K562 (cell line): ENCODE results near the gene C9orf50. TPM values are rescaled to one million over a fixed set of nuclear protein-coding genes. Genes with fewer than 3 reads are reported as not detected.

Experiments
- FOXP1 ChIP-seq: sonication (generic); formaldehyde crosslinking; IDR thresholded peaks from 2 replicates; pipeline ENCODE4 v1.8.0; 2022; ENCODE audit warnings: mild to moderate bottlenecking, missing genetic modification reagents
- HDAC3 ChIP-seq: fragments of 450-650 bp; IDR thresholded peaks from 2 replicates; pipeline ENCODE4 v1.6.1; 2018; ENCODE audit warnings: borderline replicate concordance, mild to moderate bottlenecking, moderate library complexity; ENCODE audit not compliant: partially characterized antibody
- KDM5B ChIP-seq: fragments of 200-600 bp; sonication (generic); IDR thresholded peaks from 2 replicates; pipeline ENCODE4 v1.6.1; 2012; ENCODE audit warnings: low read depth, mild to moderate bottlenecking, moderate library complexity, low read length, control low read depth, inconsistent platforms; ENCODE audit not compliant: insufficient replicate concordance
- MTA1 ChIP-seq: fragments of 450-650 bp; IDR thresholded peaks from 2 replicates; pipeline ENCODE4 v1.6.1; 2017; ENCODE audit warnings: borderline replicate concordance
- MTA2 ChIP-seq: fragments of 450-650 bp; IDR thresholded peaks from 2 replicates; pipeline ENCODE4 v1.6.1; 2016; ENCODE audit warnings: low read depth
- MYBL2 ChIP-seq, 2 experiments: fragments of 450-650 bp in 1 of 2; sonication (generic) in 1 of 2; formaldehyde crosslinking in 1 of 2; IDR thresholded peaks; 2 replicates each; pipeline versions ENCODE4 v1.6.1 to v1.8.1; 2017 to 2022; ENCODE audit warnings: borderline replicate concordance in 1 of 2, inconsistent platforms in 1 of 2, low read depth in 1 of 2, mild to moderate bottlenecking in 1 of 2, missing genetic modification reagents in 1 of 2, moderate library complexity in 1 of 2
- NEUROD1 ChIP-seq: fragments of 150-350 bp; IDR thresholded peaks from 2 replicates; pipeline ENCODE4 v1.6.1; 2014; ENCODE audit warnings: borderline replicate concordance, low read length, low read depth; ENCODE audit not compliant: partially characterized antibody
- NRF1 ChIP-seq, 2 experiments: fragments of 450-650 bp; IDR thresholded peaks in 1 of 2; conservative IDR thresholded peaks in 1 of 2; 2 replicates each; pipeline ENCODE4 v1.6.1; 2014; ENCODE audit warnings: mild to moderate bottlenecking in 2 of 2
- POLR2A ChIP-seq: fragments of 450-650 bp; conservative IDR thresholded peaks from 2 replicates; pipeline ENCODE4 v1.6.1; 2016
- STAG1 ChIP-seq: sonication (generic); formaldehyde crosslinking; IDR thresholded peaks from 2 replicates; pipeline ENCODE4 v1.5.0; 2020; ENCODE audit warnings: missing genetic modification reagents, borderline replicate concordance
- ZNF143 ChIP-seq: sonication (generic); formaldehyde crosslinking; IDR thresholded peaks from 2 replicates; pipeline ENCODE4 v1.9.0; 2022; ENCODE audit warnings: mild to moderate bottlenecking, missing genetic modification reagents
- polyA plus RNA-seq, 8 experiments: library from polyadenylated mRNA; depleted of rRNA in 4 of 8; stranded (reverse) in 5 of 8; unstranded in 3 of 8; fragments of >200 nt; fragmentation: Nextera tagmentation in 2 of 8; fragmentation: Illumina TruSeq in 1 of 8; extraction: Ambion mirVana in 2 of 8; extraction: Trizol in 1 of 8; gene quantifications; 2 replicates each; pipeline versions ENCODE4 v1.2.1 to v1.2.3, GENCODE V29; 2011 to 2014; ENCODE audit warnings: inconsistent platforms in 1 of 8, missing spikeins in 1 of 8
- total RNA-seq, 7 experiments: library from RNA; depleted of rRNA in 6 of 7; stranded (reverse); fragments of >200 nt in 6 of 7; fragmentation: Illumina TruSeq in 2 of 7; extraction: Trizol in 2 of 7; gene quantifications; 2 replicates each; pipeline versions ENCODE4 v1.2.1 to v1.2.3, GENCODE V29; 2011 to 2021; ENCODE audit warnings: low replicate concordance in 1 of 7
- TF ChIP-seq, protein P1 (sequence below): fragments of 450-650 bp; IDR thresholded peaks from 2 replicates; pipeline ENCODE4 v1.6.1; 2016; ENCODE audit warnings: antibody characterized with exemption
- TF ChIP-seq, protein P2 (sequence below): fragments of 200-800 bp; sonication (Bioruptor generic); IDR thresholded peaks from 2 replicates; pipeline ENCODE4 v1.6.1; 2017; ENCODE audit warnings: missing genetic modification characterization, missing compliant biosample characterization
- TF ChIP-seq, protein P3 (sequence below): fragments of 450-650 bp; IDR thresholded peaks from 2 replicates; pipeline ENCODE4 v1.6.1; 2017; ENCODE audit warnings: mild to moderate bottlenecking, moderate library complexity
- TF ChIP-seq, protein P4 (sequence below): fragments of 450-650 bp; IDR thresholded peaks from 2 replicates; pipeline ENCODE4 v1.6.1; 2016; ENCODE audit warnings: borderline replicate concordance
- TF ChIP-seq, protein P5 (sequence below): sonication (generic); formaldehyde crosslinking; IDR thresholded peaks from 2 replicates; pipeline ENCODE4 v1.8.1; 2023; ENCODE audit warnings: mild to moderate bottlenecking, missing genetic modification reagents
- TF ChIP-seq, protein P6 (sequence below): fragments of 250-450 bp; sonication (Bioruptor Pico); IDR thresholded peaks from 2 replicates; pipeline ENCODE4 v1.8.0; 2021; ENCODE audit warnings: moderate library complexity, mild to moderate bottlenecking, inconsistent platforms

The C9orf50 gene
- total and polyA plus RNA-seq, 9 of the 15 experiments (the other 6 are each of a cell fraction or from before 2014, with no cell fraction given), result not detected

DNA sequence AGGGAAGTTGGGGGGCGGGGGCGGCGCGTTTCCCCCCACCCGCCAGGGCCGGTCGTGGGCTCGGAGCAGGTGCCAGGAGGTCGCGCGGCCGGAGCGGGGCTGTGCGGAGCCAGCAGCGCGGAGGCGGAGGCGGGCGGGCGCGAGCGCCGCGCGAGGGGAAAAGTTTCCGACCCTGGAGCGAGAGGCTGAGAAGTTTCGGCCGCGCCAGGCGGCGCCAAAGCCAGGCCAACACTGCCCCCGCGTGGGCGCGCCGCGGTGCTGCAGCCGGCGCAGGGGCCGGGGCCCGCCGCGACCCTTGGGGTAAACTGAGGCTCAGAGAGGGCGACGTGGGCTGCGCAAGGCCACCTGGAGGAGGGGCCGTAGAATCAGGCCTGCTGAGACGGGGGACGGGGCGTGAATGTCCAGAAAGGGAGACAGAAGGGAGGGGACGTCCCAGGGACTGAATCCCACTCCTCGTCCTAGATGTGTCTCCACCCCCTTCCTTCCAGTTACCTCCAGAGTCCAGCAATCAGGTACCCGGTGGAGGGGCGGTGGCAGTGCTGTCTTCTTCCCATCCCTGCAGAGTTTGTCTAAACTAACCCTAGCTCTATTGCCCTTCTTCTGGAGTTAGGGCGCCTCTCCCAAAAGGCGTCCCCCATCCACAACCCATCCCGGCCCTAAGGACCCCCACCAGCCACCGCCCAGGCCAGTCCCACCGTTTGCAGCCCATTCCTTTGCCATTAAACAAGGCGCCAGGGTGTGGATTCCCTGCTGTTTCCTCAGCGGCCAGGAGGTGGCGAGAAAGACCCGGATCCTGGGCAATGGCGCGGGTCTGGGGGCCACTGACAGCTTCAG, 10.2 kb downstream of the C9orf50 start (continued):
- TF ChIP-seq MYBL2 (IDR thresholded peaks at IDR 0.05; ENCODE audit: low read depth), result no peak
- no peak for TF ChIP-seq MYBL2 (CRISPR knock-in tag; IDR thresholded peaks at IDR 0.05; ENCODE audit: borderline replicate concordance)
- TF ChIP-seq, protein P1, sequence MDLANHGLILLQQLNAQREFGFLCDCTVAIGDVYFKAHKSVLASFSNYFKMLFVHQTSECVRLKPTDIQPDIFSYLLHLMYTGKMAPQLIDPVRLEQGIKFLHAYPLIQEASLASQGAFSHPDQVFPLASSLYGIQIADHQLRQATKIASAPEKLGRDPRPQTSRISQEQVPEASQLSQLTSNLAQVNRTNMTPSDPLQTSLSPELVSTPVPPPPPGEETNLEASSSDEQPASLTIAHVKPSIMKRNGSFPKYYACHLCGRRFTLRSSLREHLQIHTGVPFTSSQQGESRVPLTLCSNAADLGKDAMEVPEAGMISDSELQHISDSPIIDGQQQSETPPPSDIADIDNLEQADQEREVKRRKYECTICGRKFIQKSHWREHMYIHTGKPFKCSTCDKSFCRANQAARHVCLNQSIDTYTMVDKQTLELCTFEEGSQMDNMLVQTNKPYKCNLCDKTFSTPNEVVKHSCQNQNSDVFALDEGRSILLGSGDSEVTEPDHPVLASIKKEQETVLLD, result no peak
- peak; percentile 98 for TF ChIP-seq STAG1 (CRISPR knock-in tag)
- TF ChIP-seq, protein P2, sequence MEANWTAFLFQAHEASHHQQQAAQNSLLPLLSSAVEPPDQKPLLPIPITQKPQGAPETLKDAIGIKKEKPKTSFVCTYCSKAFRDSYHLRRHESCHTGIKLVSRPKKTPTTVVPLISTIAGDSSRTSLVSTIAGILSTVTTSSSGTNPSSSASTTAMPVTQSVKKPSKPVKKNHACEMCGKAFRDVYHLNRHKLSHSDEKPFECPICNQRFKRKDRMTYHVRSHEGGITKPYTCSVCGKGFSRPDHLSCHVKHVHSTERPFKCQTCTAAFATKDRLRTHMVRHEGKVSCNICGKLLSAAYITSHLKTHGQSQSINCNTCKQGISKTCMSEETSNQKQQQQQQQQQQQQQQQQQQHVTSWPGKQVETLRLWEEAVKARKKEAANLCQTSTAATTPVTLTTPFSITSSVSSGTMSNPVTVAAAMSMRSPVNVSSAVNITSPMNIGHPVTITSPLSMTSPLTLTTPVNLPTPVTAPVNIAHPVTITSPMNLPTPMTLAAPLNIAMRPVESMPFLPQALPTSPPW (CRISPR knock-in tag), result peak; percentile 87
- TF ChIP-seq, protein P3, sequence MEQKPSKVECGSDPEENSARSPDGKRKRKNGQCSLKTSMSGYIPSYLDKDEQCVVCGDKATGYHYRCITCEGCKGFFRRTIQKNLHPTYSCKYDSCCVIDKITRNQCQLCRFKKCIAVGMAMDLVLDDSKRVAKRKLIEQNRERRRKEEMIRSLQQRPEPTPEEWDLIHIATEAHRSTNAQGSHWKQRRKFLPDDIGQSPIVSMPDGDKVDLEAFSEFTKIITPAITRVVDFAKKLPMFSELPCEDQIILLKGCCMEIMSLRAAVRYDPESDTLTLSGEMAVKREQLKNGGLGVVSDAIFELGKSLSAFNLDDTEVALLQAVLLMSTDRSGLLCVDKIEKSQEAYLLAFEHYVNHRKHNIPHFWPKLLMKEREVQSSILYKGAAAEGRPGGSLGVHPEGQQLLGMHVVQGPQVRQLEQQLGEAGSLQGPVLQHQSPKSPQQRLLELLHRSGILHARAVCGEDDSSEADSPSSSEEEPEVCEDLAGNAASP, result no peak
- TF ChIP-seq NEUROD1, result no peak
- no peak for TF ChIP-seq POLR2A
- TF ChIP-seq MTA1, result peak; percentile 55; the same call in 1 of the 2 replicates
- TF ChIP-seq, protein P4, sequence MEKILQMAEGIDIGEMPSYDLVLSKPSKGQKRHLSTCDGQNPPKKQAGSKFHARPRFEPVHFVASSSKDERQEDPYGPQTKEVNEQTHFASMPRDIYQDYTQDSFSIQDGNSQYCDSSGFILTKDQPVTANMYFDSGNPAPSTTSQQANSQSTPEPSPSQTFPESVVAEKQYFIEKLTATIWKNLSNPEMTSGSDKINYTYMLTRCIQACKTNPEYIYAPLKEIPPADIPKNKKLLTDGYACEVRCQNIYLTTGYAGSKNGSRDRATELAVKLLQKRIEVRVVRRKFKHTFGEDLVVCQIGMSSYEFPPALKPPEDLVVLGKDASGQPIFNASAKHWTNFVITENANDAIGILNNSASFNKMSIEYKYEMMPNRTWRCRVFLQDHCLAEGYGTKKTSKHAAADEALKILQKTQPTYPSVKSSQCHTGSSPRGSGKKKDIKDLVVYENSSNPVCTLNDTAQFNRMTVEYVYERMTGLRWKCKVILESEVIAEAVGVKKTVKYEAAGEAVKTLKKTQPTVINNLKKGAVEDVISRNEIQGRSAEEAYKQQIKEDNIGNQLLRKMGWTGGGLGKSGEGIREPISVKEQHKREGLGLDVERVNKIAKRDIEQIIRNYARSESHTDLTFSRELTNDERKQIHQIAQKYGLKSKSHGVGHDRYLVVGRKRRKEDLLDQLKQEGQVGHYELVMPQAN, result no peak
- no peak for TF ChIP-seq HDAC3
- TF ChIP-seq NRF1 (conservative IDR thresholded peaks at IDR 0.05 in 1 of 2, IDR thresholded peaks at IDR 0.05 in 1 of 2), result peak in 1 of 2 experiments; percentile 39; a peak in 2 of 4 replicates
- TF ChIP-seq KDM5B, result no peak
- TF ChIP-seq, protein P5, sequence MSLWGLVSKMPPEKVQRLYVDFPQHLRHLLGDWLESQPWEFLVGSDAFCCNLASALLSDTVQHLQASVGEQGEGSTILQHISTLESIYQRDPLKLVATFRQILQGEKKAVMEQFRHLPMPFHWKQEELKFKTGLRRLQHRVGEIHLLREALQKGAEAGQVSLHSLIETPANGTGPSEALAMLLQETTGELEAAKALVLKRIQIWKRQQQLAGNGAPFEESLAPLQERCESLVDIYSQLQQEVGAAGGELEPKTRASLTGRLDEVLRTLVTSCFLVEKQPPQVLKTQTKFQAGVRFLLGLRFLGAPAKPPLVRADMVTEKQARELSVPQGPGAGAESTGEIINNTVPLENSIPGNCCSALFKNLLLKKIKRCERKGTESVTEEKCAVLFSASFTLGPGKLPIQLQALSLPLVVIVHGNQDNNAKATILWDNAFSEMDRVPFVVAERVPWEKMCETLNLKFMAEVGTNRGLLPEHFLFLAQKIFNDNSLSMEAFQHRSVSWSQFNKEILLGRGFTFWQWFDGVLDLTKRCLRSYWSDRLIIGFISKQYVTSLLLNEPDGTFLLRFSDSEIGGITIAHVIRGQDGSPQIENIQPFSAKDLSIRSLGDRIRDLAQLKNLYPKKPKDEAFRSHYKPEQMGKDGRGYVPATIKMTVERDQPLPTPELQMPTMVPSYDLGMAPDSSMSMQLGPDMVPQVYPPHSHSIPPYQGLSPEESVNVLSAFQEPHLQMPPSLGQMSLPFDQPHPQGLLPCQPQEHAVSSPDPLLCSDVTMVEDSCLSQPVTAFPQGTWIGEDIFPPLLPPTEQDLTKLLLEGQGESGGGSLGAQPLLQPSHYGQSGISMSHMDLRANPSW (CRISPR knock-in tag), result no peak
- TF ChIP-seq ZNF143 (CRISPR knock-in tag), result no peak
- TF ChIP-seq FOXP1 (CRISPR knock-in tag), result 0 out of 2 replicates have a peak, but pooled peaks have one; percentile 20
- TF ChIP-seq MTA2, result no peak
- TF ChIP-seq, protein P6, sequence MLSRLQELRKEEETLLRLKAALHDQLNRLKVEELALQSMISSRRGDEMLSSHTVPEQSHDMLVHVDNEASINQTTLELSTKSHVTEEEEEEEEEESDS (CRISPR knock-in tag), result no peak
